Vagina (tissue), 2 donors: ENCODE data around the gene SLC6A6. TPM values are rescaled to one million over a fixed set of nuclear protein-coding genes. Genes with fewer than 3 reads are reported as not detected.

Experiments used
- DNase-seq, 2 donors: peaks; one replicate each; pipeline ENCODE4 v3.0.0-alpha.2; 2017; ENCODE audit errors: extremely low spot score in 2 of 2
- H3K27ac ChIP-seq: fragments of 200-600 bp; sonication (generic); one replicate; pipeline ENCODE4 v1.5.1; 2019
- H3K27me3 ChIP-seq: fragments of 200-600 bp; sonication (generic); one replicate; pipeline ENCODE4 v1.5.1; 2019
- H3K36me3 ChIP-seq, 2 donors: fragments of 200-600 bp; sonication (generic); one replicate each; pipeline ENCODE4 v1.5.1; 2017 to 2019
- H3K4me1 ChIP-seq: fragments of 200-600 bp; sonication (generic); one replicate; pipeline ENCODE4 v1.5.1; 2019
- H3K4me3 ChIP-seq, 2 donors: fragments of 200-600 bp; sonication (generic); 1 replicate in 1 of 2; 2 replicates in 1 of 2; pipeline ENCODE4 v1.5.1; 2016 to 2019
- H3K9me3 ChIP-seq: fragments of 200-600 bp; sonication (generic); one replicate; pipeline ENCODE4 v1.5.1; 2019
- POLR2A ChIP-seq, 2 donors: fragments of 450-650 bp; IDR thresholded peaks; one replicate each; pipeline ENCODE4 v1.6.1; 2017; ENCODE audit warnings: antibody characterized with exemption in 2 of 2, mild to moderate bottlenecking in 2 of 2, moderate library complexity in 2 of 2
- POLR2AphosphoS5 ChIP-seq, 2 donors: sonication (generic); formaldehyde crosslinking; IDR thresholded peaks; one replicate each; pipeline ENCODE4 v1.9.0; 2017; ENCODE audit warnings: antibody characterized with exemption in 2 of 2, mild to moderate bottlenecking in 2 of 2, low read depth in 1 of 2; ENCODE audit not compliant: insufficient read depth in 1 of 2
- intact Hi-C: fragments of 100-400 bp; cut with DNase I; formaldehyde crosslinking; loops from one replicate; pipeline ENCODE4 v1.15.1; 2023
- total RNA-seq: library from RNA; depleted of rRNA; stranded (reverse); fragments of >200 nt; gene quantifications from one replicate; pipeline ENCODE4 v1.2.3, GENCODE V29; 2016
- TF ChIP-seq, protein P1 (sequence below), 3 experiments: fragments of 450-650 bp in 2 of 3; fragments of 200-600 bp in 1 of 3; sonication (generic) in 1 of 3; IDR thresholded peaks; one replicate each; pipeline ENCODE4 v1.5.1; 2017 to 2019; ENCODE audit warnings: antibody characterized with exemption in 3 of 3, mild to moderate bottlenecking in 2 of 3, moderate library complexity in 2 of 3

The SLC6A6 gene
- total RNA-seq, 1 donor from 2014 or later, result 30.7 TPM

DNA sequence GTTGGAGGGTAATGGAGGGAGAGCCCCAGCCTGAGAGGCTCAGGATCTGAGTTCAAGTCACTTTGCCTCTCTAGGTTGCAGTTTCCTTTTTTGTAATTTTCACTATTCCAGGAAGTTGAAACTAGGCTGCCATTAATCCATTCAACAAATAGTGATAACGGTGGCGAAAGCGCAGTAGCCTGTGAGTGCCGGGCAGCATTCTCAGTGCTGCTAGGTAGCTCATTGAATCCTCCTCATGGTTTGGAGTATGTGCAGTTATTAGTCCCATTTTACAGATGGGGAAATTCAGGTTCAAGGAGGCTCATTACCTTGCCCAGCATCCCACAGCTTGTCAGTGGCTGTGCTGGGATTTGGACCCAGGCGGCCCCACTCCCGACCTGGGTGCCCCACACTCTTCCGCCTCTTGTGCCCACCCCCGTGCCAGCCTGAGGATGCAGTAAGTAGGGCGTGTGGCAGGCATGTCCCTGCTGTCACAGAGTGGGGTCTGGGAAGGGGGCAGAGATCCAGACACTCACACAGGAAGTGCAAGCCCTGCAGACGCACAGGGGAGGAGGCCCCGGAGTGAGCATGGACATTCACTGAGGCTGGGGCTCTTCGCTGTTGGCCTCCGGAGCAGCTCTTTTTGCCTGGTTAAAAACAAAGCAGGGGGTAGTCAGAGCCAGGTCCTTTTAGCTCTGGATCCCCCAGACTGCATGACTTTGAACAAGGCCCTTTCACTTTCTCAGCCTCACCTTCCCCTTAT lies 58.8 kb downstream of the SLC6A6 start:
- Histone ChIP-seq H3K27ac (peak overlapping the region; percentile 10), H3K4me1 (peaks cover 21% of the 10 kb centered on the region), H3K27me3 (no peaks in the 10 kb centered on the region), H3K36me3 (peaks cover 0 to 6% of the 10 kb centered on the region in 2 donors), H3K4me3 (no peak overlapping the region), H3K9me3 (no peaks in the 10 kb centered on the region)
- DNase-seq, result no peak
- intact Hi-C loops, result loop anchor here (10.0 kb wide), 1 partner anchor 566 kb away; no protein-coding TSS in a partner anchor
- TF ChIP-seq POLR2A (IDR thresholded peaks at IDR 0.05) (no peak), POLR2AphosphoS5 (IDR thresholded peaks at IDR 0.05; ENCODE audit: insufficient read depth in 1 of 2, low read depth in 1 of 2) (no peak)
- TF ChIP-seq, protein P1, sequence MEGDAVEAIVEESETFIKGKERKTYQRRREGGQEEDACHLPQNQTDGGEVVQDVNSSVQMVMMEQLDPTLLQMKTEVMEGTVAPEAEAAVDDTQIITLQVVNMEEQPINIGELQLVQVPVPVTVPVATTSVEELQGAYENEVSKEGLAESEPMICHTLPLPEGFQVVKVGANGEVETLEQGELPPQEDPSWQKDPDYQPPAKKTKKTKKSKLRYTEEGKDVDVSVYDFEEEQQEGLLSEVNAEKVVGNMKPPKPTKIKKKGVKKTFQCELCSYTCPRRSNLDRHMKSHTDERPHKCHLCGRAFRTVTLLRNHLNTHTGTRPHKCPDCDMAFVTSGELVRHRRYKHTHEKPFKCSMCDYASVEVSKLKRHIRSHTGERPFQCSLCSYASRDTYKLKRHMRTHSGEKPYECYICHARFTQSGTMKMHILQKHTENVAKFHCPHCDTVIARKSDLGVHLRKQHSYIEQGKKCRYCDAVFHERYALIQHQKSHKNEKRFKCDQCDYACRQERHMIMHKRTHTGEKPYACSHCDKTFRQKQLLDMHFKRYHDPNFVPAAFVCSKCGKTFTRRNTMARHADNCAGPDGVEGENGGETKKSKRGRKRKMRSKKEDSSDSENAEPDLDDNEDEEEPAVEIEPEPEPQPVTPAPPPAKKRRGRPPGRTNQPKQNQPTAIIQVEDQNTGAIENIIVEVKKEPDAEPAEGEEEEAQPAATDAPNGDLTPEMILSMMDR (IDR thresholded peaks at IDR 0.05), result no peak

DNA sequence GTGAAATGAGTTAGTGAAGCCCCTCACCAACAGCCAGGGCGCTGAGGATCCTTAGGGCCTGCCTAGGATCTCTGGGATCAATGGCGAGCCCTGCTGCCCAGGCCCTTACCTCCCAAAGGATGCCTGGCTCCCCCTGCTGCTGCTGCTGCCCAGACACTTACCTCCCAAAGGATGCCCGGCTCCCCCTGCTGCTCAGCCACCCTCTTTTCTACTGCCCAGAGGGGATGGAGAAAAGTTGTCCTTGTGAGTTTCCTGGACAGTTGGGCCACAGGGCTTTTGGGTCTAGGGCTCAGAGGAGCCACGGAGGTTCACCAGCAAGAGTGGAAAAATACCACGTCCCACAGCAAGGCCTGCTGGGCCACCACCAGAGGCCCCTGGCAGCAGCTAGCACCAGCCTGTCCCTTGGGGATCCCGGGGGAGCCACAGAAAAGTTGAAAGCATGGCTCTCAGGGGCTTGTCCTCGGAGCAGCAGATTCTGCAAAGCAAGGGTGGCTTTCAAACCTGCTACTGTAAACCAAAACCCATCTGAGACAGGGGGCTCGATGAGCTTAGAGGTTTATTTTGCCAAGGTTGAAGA lies 59.4 kb downstream of the SLC6A6 start:
- intact Hi-C loops, result loop anchor here (10.0 kb wide), 1 partner anchor 567 kb away; no protein-coding TSS in a partner anchor
- no peak for DNase-seq

DNA sequence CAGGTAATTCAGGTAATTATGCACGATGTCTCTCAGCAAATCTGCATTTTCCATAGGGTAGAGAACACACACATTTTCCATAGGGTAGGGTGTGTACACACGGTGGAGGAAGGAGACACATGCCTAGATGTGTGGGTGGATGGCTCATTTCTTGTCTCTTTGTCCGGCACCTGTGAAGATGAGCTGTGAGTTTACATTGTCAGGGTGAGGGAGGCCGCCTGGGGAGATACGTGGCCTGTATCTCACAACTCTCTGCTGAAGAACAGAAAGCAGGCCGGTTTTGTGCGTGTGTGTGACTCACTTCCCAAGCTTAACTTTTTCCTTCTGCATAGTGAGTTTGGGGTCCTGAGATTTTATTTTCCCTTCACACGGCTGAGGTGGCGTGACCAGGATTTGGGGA lies 60.3 kb downstream of the SLC6A6 start:
- DNase-seq, result no peak
- H3K36me3 ChIP-seq, result peaks cover 0 to 19% of the 10 kb centered on the region in 2 donors
- intact Hi-C loops, result loop anchor here (10.0 kb wide), 1 partner anchor 568 kb away; no protein-coding TSS in a partner anchor
- H3K4me3 ChIP-seq, result no peak overlapping the region
- H3K4me1 ChIP-seq, result peaks cover 21% of the 10 kb centered on the region
- no peak overlapping the region for H3K27ac ChIP-seq
- TF ChIP-seq POLR2A (IDR thresholded peaks at IDR 0.05), result no peak
- TF ChIP-seq, protein P1 (IDR thresholded peaks at IDR 0.05), result no peak
- TF ChIP-seq POLR2AphosphoS5 (IDR thresholded peaks at IDR 0.05; ENCODE audit: insufficient read depth in 1 of 2, low read depth in 1 of 2), result no peak
- no peaks in the 10 kb centered on the region for H3K27me3 ChIP-seq
- H3K9me3 ChIP-seq, result no peaks in the 10 kb centered on the region

More for the DNA sequence above, 59.4 kb downstream of the SLC6A6 start:
- Histone ChIP-seq H3K27me3 (no peaks in the 10 kb centered on the region), H3K9me3 (no peaks in the 10 kb centered on the region), H3K36me3 (peaks cover 0 to 10% of the 10 kb centered on the region in 2 donors), H3K4me3 (no peak overlapping the region), H3K27ac (no peak overlapping the region), H3K4me1 (peaks cover 21% of the 10 kb centered on the region)
- TF ChIP-seq, protein P1 (IDR thresholded peaks at IDR 0.05), result peak in 2 of 3 experiments; percentile 9 to 20
- TF ChIP-seq POLR2A (IDR thresholded peaks at IDR 0.05), result no peak

DNA sequence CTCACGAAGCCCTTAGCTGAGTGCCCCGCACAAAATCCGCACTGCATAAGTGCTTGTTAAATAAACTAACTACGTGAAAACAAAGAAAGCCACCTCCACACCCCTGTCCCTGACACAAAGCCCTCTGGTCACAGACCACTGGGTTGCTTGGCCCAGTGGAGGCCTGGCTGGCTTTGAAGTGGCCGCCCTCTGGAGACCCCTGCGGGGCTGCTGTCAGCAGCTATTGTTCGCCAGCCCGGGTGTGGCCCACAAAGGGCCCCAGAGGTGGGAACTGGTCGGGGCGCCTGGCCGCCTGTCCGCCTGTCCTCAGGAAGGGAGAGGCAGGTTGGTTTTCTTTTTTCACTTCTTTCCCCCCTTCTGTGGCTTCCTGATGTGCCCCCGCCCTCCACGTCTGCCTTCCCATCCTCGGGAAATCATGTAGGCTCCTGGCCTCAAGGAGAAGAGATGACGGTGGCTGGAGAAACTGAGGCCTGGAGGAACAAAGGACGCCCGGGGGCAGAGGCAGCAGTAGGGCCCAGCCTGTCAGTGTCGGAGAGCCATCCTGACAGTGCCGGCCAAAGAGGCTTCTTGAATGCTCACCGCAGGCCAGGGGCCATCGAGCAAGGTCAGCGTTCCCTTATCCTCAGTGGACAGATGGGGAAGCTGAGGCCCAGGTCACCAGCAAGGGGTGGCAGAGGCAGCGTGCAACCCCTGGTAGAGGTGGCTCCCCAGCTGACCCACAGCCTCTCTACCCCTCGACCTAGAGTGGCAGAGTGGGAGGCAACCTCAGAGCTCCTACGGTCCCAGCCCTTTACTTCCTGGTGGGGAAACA lies 61.1 kb downstream of the SLC6A6 start:
- H3K27ac ChIP-seq, result no peak overlapping the region
- no peak overlapping the region for H3K4me3 ChIP-seq
- peaks cover 0 to 22% of the 10 kb centered on the region in 2 donors for H3K36me3 ChIP-seq
- TF ChIP-seq POLR2AphosphoS5 (IDR thresholded peaks at IDR 0.05; ENCODE audit: insufficient read depth in 1 of 2, low read depth in 1 of 2), result no peak
- TF ChIP-seq POLR2A (IDR thresholded peaks at IDR 0.05), result no peak
- TF ChIP-seq, protein P1 (IDR thresholded peaks at IDR 0.05), result no peak
- no peaks in the 10 kb centered on the region for H3K9me3 ChIP-seq
- peaks cover 21% of the 10 kb centered on the region for H3K4me1 ChIP-seq
- intact Hi-C loops, result loop anchor here (10.0 kb wide), 1 partner anchor 569 kb away; no protein-coding TSS in a partner anchor
- no peak for DNase-seq
- no peaks in the 10 kb centered on the region for H3K27me3 ChIP-seq
